HepG2 (cell line): ENCODE results near the gene KLK14.

ENCODE experiments used
- ADNP ChIP-seq: sonication (generic); formaldehyde crosslinking; IDR thresholded peaks from 2 replicates; pipeline ENCODE4 v1.4.0; 2020; ENCODE audit warnings: missing genetic modification reagents
- POLR2AphosphoS5 ChIP-seq: IDR thresholded peaks from 2 replicates; pipeline ENCODE4 v1.6.1; 2012; ENCODE audit warnings: low read depth, low read length
- TAF1 ChIP-seq: sonication (generic); formaldehyde crosslinking; IDR thresholded peaks from 2 replicates; pipeline ENCODE4 v1.4.0; 2020; ENCODE audit warnings: missing genetic modification reagents
- TGIF2 ChIP-seq: IDR thresholded peaks from 2 replicates; pipeline ENCODE4 v1.6.1; 2016; ENCODE audit warnings: control low read depth, missing compliant biosample characterization
- ZFP36 ChIP-seq: fragments of 150-350 bp; IDR thresholded peaks from 2 replicates; pipeline ENCODE4 v1.6.1; 2018; ENCODE audit warnings: borderline replicate concordance, low read length, low read depth; ENCODE audit not compliant: partially characterized antibody

DNA sequence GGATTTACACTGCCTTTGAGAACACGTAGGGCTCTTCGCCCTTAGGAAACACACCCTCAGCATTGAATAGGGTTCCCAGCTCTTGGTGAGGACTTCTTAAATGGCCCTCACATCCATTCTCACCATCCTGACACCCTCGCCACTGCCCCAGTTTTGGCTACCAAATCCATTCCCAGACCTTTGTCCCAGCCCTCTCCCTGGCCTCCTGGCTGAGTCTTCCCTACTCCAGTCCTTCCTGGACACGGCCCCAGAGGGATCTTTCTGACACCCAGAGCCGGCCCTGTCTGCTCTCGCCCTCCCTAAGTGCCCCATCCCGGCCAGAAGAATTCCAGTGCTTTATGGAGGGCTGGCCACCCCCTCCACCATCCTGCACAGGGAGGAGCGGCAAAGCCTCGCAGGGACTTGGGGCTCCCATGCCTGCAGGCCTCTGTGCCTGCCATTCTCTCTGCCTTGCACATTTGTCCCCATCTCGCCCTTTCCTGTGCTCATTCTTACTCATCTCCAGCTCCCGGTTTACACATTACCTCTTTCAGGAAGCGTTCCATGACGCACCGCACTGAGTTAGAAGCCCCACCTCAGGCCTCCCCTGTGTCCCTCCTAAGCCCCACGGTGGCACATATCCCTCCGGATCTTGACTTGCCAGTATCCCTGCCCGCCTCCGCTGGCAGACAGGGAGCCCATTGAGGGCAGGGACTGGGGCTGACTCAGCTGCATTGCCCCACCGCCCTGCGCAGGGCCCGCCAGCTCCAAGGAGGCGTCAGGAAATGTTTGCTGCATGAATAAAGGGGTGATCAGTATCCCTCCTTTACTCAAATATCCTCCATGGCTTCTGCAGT is 11.0 kb upstream of the KLK14 start:
- TF ChIP-seq TGIF2 (CRISPR knock-in tag) (no peak), POLR2AphosphoS5 (no peak), TAF1 (no peak), ADNP (CRISPR knock-in tag) (no peak), ZFP36 (no peak)
